Tibial nerve (tissue), 4 donors: ENCODE results near the gene MYO1H.

Source experiments
- CTCF ChIP-seq, 5 experiments: fragments of 200-600 bp in 3 of 5; fragments of 450-650 bp in 2 of 5; sonication (generic) in 3 of 5; IDR thresholded peaks; one replicate each; pipeline ENCODE4 v1.5.1; 2016 to 2019; ENCODE audit warnings: antibody characterized with exemption in 5 of 5, mild to moderate bottlenecking in 3 of 5, moderate library complexity in 2 of 5
- EP300 ChIP-seq, 2 donors: sonication (generic); formaldehyde crosslinking; IDR thresholded peaks; one replicate each; pipeline ENCODE4 v1.6.1; 2017; ENCODE audit warnings: antibody characterized with exemption in 2 of 2, mild to moderate bottlenecking in 1 of 2
- POLR2A ChIP-seq, 2 donors: fragments of 450-650 bp; IDR thresholded peaks; one replicate each; pipeline ENCODE4 v1.6.1; 2017; ENCODE audit warnings: antibody characterized with exemption in 2 of 2, mild to moderate bottlenecking in 2 of 2, moderate library complexity in 2 of 2

GRCh38 chr12:109308534-109309380, 38.9 kb upstream of the MYO1H start, which contains the start of gene FOXN4:
- TF ChIP-seq CTCF (IDR thresholded peaks at IDR 0.05), result no peak
- no peak for TF ChIP-seq EP300 (IDR thresholded peaks at IDR 0.05)
- TF ChIP-seq POLR2A (IDR thresholded peaks at IDR 0.05), result no peak
